ENCODE results near the gene UBE2H. TPM values are rescaled to one million over a fixed set of nuclear protein-coding genes. Genes with fewer than 3 reads are reported as not detected.

The UBE2H gene
- total and polyA plus RNA-seq, 2 of the 4 experiments (the other 2 are of a cell fraction) = 34.6 to 49.4 TPM

DNA sequence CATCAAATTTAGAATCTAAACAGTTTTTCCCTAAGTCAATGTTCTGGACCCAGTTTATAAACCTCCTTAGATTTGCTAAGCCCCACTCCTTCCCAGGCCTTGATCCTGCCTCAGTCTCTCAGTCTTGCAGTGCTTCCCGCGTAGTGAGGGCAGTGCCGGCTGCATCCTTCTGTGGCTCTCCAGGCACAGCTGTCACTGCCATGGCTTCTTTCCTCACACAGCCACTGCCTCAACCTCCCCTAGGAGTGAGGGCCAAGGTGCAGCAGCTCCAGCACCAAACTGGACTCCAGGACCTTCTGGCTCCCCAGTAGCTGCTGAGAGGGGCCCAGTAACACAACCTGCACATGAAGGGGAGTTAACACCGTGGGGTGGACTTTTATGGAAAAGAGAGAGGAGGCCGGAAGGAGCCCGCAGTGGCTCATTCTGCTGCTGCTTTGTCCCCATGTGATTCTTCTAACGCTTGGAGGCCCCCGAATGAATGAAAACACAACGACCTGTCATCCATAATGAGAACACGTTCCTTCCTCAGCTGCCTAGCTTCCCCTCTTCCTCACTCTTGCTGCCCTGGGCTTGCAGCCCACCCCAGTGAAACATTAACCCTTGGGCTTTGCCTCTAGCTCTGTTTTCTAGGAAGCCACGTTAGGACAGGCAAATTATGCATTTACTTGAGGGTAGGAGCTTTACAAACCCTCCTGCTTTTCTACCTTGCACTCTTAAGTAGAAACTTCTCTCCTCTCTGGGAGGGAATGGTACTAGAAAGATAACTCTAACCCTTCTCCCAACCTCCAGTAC lies 16.0 kb upstream of the UBE2H start:
- Histone ChIP-seq H2BK15ac (ENCODE audit: low read depth, low read length) (peak overlapping the region; percentile 21), H3K18ac (ENCODE audit: low read depth, low read length) (peak overlapping the region; percentile 85), H2AFZ (replicated peaks; ENCODE audit: low read length, poor library complexity) (peak overlapping the region; percentile 63), H3K4me2 (ENCODE audit: low read depth, low read length) (no peak overlapping the region), H3K4me1 (ENCODE audit: control insufficient read depth, insufficient read depth, low read length) (peaks cover 6% of the 10 kb centered on the region), H3K14ac (replicated peaks; ENCODE audit: low read depth, low read length) (peak overlapping the region; percentile 93), H2BK5ac (ENCODE audit: low read depth, low read length, poor library complexity, severe bottlenecking) (peak overlapping the region; percentile 98), H4K5ac (ENCODE audit: low read depth, low read length) (peak overlapping the region; percentile 59), H3K4ac (ENCODE audit: low read depth, low read length) (peak overlapping the region; percentile 96), H3K27ac (ENCODE audit: insufficient read depth, low read length) (no peak overlapping the region; the same call in 1 of the 2 replicates), H3K36me3 (ENCODE audit: control insufficient read depth, insufficient read depth, low read length) (no peaks in the 10 kb centered on the region), H2AK9ac (replicated peaks; ENCODE audit: low read depth, low read length, poor library complexity) (peak overlapping the region; percentile 90), H2BK20ac (ENCODE audit: low read depth, low read length) (peak overlapping the region; percentile 95), H4K20me1 (ENCODE audit: insufficient read depth, low read length) (no peaks in the 10 kb centered on the region), H2AK5ac (ENCODE audit: low read depth, low read length) (peak overlapping the region; percentile 96), H3K9ac (ENCODE audit: low read depth, low read length) (no peak overlapping the region), H4K91ac (ENCODE audit: insufficient read depth, low read depth, low read length) (peak overlapping the region; percentile 93), H3K23ac (ENCODE audit: low read depth, low read length) (peak overlapping the region; percentile 14; the same call in 1 of the 2 replicates), H4K8ac (ENCODE audit: low read depth in 2 of 2, low read length in 2 of 2) (peak overlapping the region; percentile 41 to 91), H3K79me1 (ENCODE audit: low read depth in 1 of 2, low read length in 2 of 2) (no peaks in the 10 kb centered on the region), H3K56ac (ENCODE audit: extremely low read depth, insufficient read depth, low read length) (no peak overlapping the region), H3K4me3 (ENCODE audit: insufficient read depth, low read depth, low read length) (no peak overlapping the region), H3K27me3 (ENCODE audit: control insufficient read depth, insufficient read depth, low read length) (no peaks in the 10 kb centered on the region), H3K9me1 (ENCODE audit: insufficient read depth, low read length) (peaks cover 18% of the 10 kb centered on the region), H2BK120ac (ENCODE audit: low read depth, low read length) (peak overlapping the region; percentile 100), H3K9me3 (ENCODE audit: control insufficient read depth, insufficient read depth, low read length) (no peaks in the 10 kb centered on the region)
- WGBS, 2 experiments (ENCODE audit: extremely low coverage in 2 of 2, insufficient read length in 1 of 2) = 65% methylated on average over 6 of the region's 11 CpGs; no CpG with 5 or more reads in 1 of the 2 experiments
- no TSS peak for BruUV-seq (replicated peaks)
- in situ Hi-C loops (cut with MboI; ENCODE audit: low sequenced_read_pairs) (no loop called here), intact Hi-C loops (cut with micrococcal nuclease) (no loop called here), dilution Hi-C loops (cut with HindIII; ENCODE audit: low sequenced_read_pairs, unreplicated experiment) (no loop called here)
- ChIA-PET POLR2A (ENCODE audit: unreplicated experiment) (interaction anchor here (0.6 kb wide), 1 partner anchor 40 kb away, joined by 8 read pairs; no protein-coding TSS in a partner anchor), CTCF (no interaction called here)
- no peak for ATAC-seq (ENCODE audit: low read depth)
- no peak for DNase-seq
- TF ChIP-seq RFX5 (IDR thresholded peaks at IDR 0.05; ENCODE audit: low read depth, low read length) (no peak), FOS (IDR thresholded peaks at IDR 0.05; ENCODE audit: low read depth, low read length) (no peak), MAZ (IDR thresholded peaks at IDR 0.05; ENCODE audit: borderline replicate concordance, low read depth, low read length) (no peak), CHD1 (IDR thresholded peaks at IDR 0.05; ENCODE audit: low read depth, low read length) (no peak), RAD21 (IDR thresholded peaks at IDR 0.05; ENCODE audit: low read length) (no peak), BHLHE40 (IDR thresholded peaks at IDR 0.05; ENCODE audit: low read depth, low read length) (no peak), MXI1 (IDR thresholded peaks at IDR 0.05; ENCODE audit: borderline replicate concordance, low read depth, low read length) (no peak), POLR2A (IDR thresholded peaks at IDR 0.05; ENCODE audit: low read depth, low read length) (no peak), CEBPB (IDR thresholded peaks at IDR 0.05; ENCODE audit: low read depth, low read length) (no peak), RCOR1 (IDR thresholded peaks at IDR 0.05; ENCODE audit: insufficient replicate concordance, low read length) (no peak), MAFK (IDR thresholded peaks at IDR 0.05; ENCODE audit: low read depth, low read length) (no peak), NFE2L2 (IDR thresholded peaks at IDR 0.05; ENCODE audit: low read depth, low read length) (no peak)
- TF ChIP-seq, protein P1, sequence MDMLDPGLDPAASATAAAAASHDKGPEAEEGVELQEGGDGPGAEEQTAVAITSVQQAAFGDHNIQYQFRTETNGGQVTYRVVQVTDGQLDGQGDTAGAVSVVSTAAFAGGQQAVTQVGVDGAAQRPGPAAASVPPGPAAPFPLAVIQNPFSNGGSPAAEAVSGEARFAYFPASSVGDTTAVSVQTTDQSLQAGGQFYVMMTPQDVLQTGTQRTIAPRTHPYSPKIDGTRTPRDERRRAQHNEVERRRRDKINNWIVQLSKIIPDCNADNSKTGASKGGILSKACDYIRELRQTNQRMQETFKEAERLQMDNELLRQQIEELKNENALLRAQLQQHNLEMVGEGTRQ (IDR thresholded peaks at IDR 0.05; ENCODE audit: low read depth, low read length) = no peak
- TF ChIP-seq, protein P2, sequence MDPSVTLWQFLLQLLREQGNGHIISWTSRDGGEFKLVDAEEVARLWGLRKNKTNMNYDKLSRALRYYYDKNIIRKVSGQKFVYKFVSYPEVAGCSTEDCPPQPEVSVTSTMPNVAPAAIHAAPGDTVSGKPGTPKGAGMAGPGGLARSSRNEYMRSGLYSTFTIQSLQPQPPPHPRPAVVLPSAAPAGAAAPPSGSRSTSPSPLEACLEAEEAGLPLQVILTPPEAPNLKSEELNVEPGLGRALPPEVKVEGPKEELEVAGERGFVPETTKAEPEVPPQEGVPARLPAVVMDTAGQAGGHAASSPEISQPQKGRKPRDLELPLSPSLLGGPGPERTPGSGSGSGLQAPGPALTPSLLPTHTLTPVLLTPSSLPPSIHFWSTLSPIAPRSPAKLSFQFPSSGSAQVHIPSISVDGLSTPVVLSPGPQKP (IDR thresholded peaks at IDR 0.05; ENCODE audit: borderline replicate concordance, low read depth, low read length) = no peak
- TF ChIP-seq, protein P3, sequence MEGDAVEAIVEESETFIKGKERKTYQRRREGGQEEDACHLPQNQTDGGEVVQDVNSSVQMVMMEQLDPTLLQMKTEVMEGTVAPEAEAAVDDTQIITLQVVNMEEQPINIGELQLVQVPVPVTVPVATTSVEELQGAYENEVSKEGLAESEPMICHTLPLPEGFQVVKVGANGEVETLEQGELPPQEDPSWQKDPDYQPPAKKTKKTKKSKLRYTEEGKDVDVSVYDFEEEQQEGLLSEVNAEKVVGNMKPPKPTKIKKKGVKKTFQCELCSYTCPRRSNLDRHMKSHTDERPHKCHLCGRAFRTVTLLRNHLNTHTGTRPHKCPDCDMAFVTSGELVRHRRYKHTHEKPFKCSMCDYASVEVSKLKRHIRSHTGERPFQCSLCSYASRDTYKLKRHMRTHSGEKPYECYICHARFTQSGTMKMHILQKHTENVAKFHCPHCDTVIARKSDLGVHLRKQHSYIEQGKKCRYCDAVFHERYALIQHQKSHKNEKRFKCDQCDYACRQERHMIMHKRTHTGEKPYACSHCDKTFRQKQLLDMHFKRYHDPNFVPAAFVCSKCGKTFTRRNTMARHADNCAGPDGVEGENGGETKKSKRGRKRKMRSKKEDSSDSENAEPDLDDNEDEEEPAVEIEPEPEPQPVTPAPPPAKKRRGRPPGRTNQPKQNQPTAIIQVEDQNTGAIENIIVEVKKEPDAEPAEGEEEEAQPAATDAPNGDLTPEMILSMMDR (conservative IDR thresholded peaks at IDR 0.05; ENCODE audit: low read depth, low read length) = no peak

Data from IMR-90 (cell line).